Measurements from ENCODE around the gene C4BPA.

C4BPA gene

GRCh38 chr1:207089627-207090355 lies 14.2 kb upstream of the C4BPA start:
- no peak for DNase-seq (ENCODE audit: extremely low spot score)
- no peak for TF ChIP-seq SUZ12 (IDR thresholded peaks at IDR 0.05)
- TF ChIP-seq HDGF (IDR thresholded peaks at IDR 0.05; ENCODE audit: borderline replicate concordance): no peak
- TF ChIP-seq L3MBTL2 (conservative IDR thresholded peaks at IDR 0.05): no peak
- POLR2A ChIA-PET: no interaction called here
- CTCF ChIA-PET: interaction anchor here (0.6 kb wide), 1 partner anchor 1654 kb away, joined by 3 read pairs; no protein-coding TSS in a partner anchor

GRCh38 chr1:207091200-207091908 lies 12.7 kb upstream of the C4BPA start:
- DNase-seq (ENCODE audit: extremely low spot score): no peak
- TF ChIP-seq NFRKB (IDR thresholded peaks at IDR 0.05) (no peak), FOXK2 (IDR thresholded peaks at IDR 0.05) (no peak), ELF4 (IDR thresholded peaks at IDR 0.05) (no peak), L3MBTL2 (conservative IDR thresholded peaks at IDR 0.05) (no peak), FOXA1 (IDR thresholded peaks at IDR 0.05) (no peak), PKNOX1 (IDR thresholded peaks at IDR 0.05) (no peak), TARDBP (IDR thresholded peaks at IDR 0.05) (no peak), ZNF384 (IDR thresholded peaks at IDR 0.05) (no peak)
- ChIA-PET POLR2A (no interaction called here), CTCF (no interaction called here)

- no peak for DNase-seq (ENCODE audit: extremely low spot score)
- POLR2A ChIA-PET: no interaction called here
- CTCF ChIA-PET: interaction anchor here (0.6 to 1.3 kb wide), 3 partner anchors 249 to 1039 kb away, joined by 4 to 5 read pairs (median 4); no protein-coding TSS in a partner anchor
- TF ChIP-seq FOXK2 (IDR thresholded peaks at IDR 0.05) (no peak), SP1 (IDR thresholded peaks at IDR 0.05) (no peak), FOXA1 (IDR thresholded peaks at IDR 0.05) (no peak), HDGF (IDR thresholded peaks at IDR 0.05; ENCODE audit: borderline replicate concordance) (no peak), PKNOX1 (IDR thresholded peaks at IDR 0.05) (no peak)
Observed at GRCh38 chr1:207093944-207094343, 10.1 kb upstream of the C4BPA start.

- POLR2A ChIA-PET: no interaction called here
- CTCF ChIA-PET: no interaction called here
- no peak for TF ChIP-seq PKNOX1 (IDR thresholded peaks at IDR 0.05)
- no peak for TF ChIP-seq ZNF384 (IDR thresholded peaks at IDR 0.05)
- no peak for TF ChIP-seq LEF1 (IDR thresholded peaks at IDR 0.05; ENCODE audit: borderline replicate concordance)
- TF ChIP-seq FOXK2 (IDR thresholded peaks at IDR 0.05): no peak
- TF ChIP-seq BHLHE40 (IDR thresholded peaks at IDR 0.05; ENCODE audit: borderline replicate concordance): no peak
- TF ChIP-seq L3MBTL2 (conservative IDR thresholded peaks at IDR 0.05): no peak
- no peak for TF ChIP-seq NFRKB (IDR thresholded peaks at IDR 0.05)
- TF ChIP-seq SP1 (IDR thresholded peaks at IDR 0.05): no peak
- TF ChIP-seq ELF4 (IDR thresholded peaks at IDR 0.05): no peak
- no peak for TF ChIP-seq HDGF (IDR thresholded peaks at IDR 0.05; ENCODE audit: borderline replicate concordance)
- no peak for TF ChIP-seq ARNT (IDR thresholded peaks at IDR 0.05)
- no peak for TF ChIP-seq CTBP1 (IDR thresholded peaks at IDR 0.05; ENCODE audit: borderline replicate concordance)
- no peak for TF ChIP-seq FOXM1 (IDR thresholded peaks at IDR 0.05; ENCODE audit: borderline replicate concordance)
- TF ChIP-seq TARDBP (IDR thresholded peaks at IDR 0.05): no peak
- no peak for TF ChIP-seq FOXA1 (IDR thresholded peaks at IDR 0.05)
- TF ChIP-seq SUZ12 (IDR thresholded peaks at IDR 0.05): no peak
- no peak for DNase-seq (ENCODE audit: extremely low spot score)
Observed at GRCh38 chr1:207097871-207098324, 6.1 kb upstream of the C4BPA start.

- no peak for DNase-seq (ENCODE audit: extremely low spot score)
- TF ChIP-seq FOXM1 (IDR thresholded peaks at IDR 0.05; ENCODE audit: borderline replicate concordance): no peak
- TF ChIP-seq ELF4 (IDR thresholded peaks at IDR 0.05): no peak
- no peak for TF ChIP-seq CTBP1 (IDR thresholded peaks at IDR 0.05; ENCODE audit: borderline replicate concordance)
- no peak for TF ChIP-seq PKNOX1 (IDR thresholded peaks at IDR 0.05)
- TF ChIP-seq NFRKB (IDR thresholded peaks at IDR 0.05): no peak
- TF ChIP-seq L3MBTL2 (conservative IDR thresholded peaks at IDR 0.05): no peak
- TF ChIP-seq TARDBP (IDR thresholded peaks at IDR 0.05): no peak
- TF ChIP-seq ARNT (IDR thresholded peaks at IDR 0.05): no peak
- TF ChIP-seq FOXK2 (IDR thresholded peaks at IDR 0.05): no peak
- TF ChIP-seq BHLHE40 (IDR thresholded peaks at IDR 0.05; ENCODE audit: borderline replicate concordance): no peak
- TF ChIP-seq LEF1 (IDR thresholded peaks at IDR 0.05; ENCODE audit: borderline replicate concordance): no peak
- no peak for TF ChIP-seq FOXA1 (IDR thresholded peaks at IDR 0.05)
- CTCF ChIA-PET: no interaction called here
- POLR2A ChIA-PET: no interaction called here
Observed at GRCh38 chr1:207101720-207102119, 2.3 kb upstream of the C4BPA start.

- DNase-seq (ENCODE audit: extremely low spot score): no peak
- no peak for TF ChIP-seq ARNT (IDR thresholded peaks at IDR 0.05)
- TF ChIP-seq BHLHE40 (IDR thresholded peaks at IDR 0.05; ENCODE audit: borderline replicate concordance): no peak
- TF ChIP-seq TARDBP (IDR thresholded peaks at IDR 0.05): no peak
- TF ChIP-seq HDGF (IDR thresholded peaks at IDR 0.05; ENCODE audit: borderline replicate concordance): no peak
- TF ChIP-seq ELF4 (IDR thresholded peaks at IDR 0.05): no peak
- ChIA-PET CTCF (no interaction called here), POLR2A (no interaction called here)
Observed at GRCh38 chr1:207102146-207102545, 1.9 kb upstream of the C4BPA start.
